Fibroblast of the aortic adventitia (primary cell): ENCODE measurements around the gene LCAT. TPM values are rescaled to one million over a fixed set of nuclear protein-coding genes. Genes with fewer than 3 reads are reported as not detected.

Source experiments
- DNase-seq: peaks from one replicate; pipeline ENCODE4 v3.0.0-alpha.2; 2010; ENCODE audit warnings: low read depth
- H3K4me3 ChIP-seq: 2 replicates; pipeline ENCODE4 v1.5.1; 2011; ENCODE audit warnings: low read depth, mild to moderate bottlenecking, control low read depth, low read length, moderate library complexity
- CTCF ChIP-seq: IDR thresholded peaks from 2 replicates; pipeline ENCODE4 v1.5.1; 2011; ENCODE audit warnings: mild to moderate bottlenecking, low read length, control low read depth, inconsistent platforms; ENCODE audit not compliant: insufficient read depth
- total RNA-seq: library from RNA; depleted of rRNA; stranded (reverse); fragments of >200 nt; gene quantifications from 2 replicates; pipeline ENCODE4 v1.2.3, GENCODE V29; 2012; ENCODE audit warnings: low replicate concordance

The LCAT gene
- total RNA-seq, 1 donor = 5.2 TPM

DNA sequence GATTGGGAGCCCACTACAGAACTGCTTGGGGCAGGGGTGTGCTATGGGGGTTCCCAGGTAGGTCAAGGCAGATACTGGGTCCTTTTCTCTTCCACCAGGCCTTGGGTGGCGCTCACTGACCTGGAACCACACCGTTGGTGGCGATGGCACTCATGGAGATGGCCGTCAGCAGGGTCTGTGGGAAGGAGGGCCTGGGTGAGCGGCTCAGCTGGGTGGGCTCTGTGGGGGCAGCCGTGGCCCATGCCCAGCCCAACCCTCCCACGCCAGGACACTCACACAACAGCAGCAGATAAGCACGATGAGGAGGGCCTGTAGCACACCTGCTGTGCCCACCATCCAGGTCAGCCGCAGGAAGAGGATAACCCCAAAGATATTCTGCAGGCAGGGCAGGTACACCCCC lies 13.7 kb upstream of the LCAT start:
- no peak for DNase-seq
- TF ChIP-seq CTCF = no peak
- H3K4me3 ChIP-seq = no peak overlapping the region

DNA sequence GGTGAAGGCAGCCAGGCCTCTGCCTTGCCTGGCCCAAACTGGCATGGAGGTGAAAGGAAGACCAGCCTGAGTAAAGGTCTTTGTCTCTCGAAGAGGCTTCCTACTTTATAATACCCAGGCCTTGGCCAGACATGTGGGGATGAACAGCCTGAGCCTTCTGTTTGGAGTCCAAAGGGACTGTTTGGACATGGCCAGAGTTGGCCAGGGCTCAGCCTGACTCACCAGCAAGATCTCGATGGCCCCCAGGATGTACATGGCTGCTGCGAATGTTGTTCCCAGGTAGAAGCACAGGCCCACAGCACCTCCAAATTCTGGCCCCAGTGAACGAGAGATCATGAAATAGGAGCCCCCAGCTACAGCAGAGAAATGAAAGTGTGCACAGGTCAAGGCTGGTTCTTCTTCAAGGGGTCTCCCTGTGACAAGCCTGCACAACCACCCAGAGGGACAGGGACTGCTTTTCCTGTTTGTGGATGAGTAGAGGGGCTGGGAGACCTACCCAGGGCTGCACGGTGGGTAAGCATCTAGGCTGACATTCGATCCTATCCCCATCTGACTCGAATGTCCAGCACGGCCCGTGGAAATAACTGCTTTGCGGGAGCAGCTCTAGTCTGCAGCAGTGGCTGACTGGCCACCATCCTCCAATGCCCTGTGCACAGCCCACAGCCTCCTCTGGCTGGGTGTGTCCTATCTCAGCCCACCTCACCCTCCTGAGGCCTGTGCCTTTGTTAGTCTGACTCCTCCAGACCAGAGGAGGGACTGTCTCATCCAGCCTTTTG lies 10.7 kb upstream of the LCAT start:
- no peak overlapping the region for H3K4me3 ChIP-seq
- TF ChIP-seq CTCF = no peak
- DNase-seq = no peak

DNA sequence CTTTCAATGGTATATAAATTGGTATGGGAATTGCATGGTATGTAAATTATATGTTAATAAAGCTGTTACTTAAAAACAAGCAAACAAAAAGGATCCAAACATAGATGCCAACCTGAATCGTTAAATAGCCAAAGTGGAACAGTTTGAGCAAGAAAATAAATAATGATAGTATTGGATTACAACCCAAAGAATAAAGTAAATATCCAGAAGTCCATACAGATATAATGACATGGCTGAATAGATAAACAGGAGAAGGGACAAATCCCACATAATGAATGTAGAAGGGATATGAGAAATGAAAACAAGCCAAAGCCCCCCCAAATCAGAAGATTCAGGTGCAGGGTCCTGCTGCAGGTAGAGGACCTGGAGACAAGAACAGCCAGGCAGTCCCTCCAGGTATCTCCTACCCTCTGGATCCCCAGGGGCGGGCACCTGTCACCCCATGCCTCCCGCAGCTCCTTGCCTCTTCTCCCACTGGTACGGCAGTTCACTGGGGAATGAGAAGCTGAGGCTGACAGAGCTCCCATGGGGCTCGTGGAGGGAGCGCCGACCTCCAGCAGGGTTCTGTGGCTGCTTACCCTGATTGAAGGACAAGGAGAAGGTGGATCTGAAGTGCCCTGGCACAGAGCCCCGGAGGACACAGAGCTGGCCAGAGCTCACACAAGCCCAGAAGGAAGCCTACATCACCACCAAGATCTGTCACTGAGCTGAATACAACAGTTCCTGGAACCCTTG lies 9.9 kb upstream of the LCAT start:
- DNase-seq = no peak
- TF ChIP-seq CTCF = no peak
- no peak overlapping the region for H3K4me3 ChIP-seq

DNA sequence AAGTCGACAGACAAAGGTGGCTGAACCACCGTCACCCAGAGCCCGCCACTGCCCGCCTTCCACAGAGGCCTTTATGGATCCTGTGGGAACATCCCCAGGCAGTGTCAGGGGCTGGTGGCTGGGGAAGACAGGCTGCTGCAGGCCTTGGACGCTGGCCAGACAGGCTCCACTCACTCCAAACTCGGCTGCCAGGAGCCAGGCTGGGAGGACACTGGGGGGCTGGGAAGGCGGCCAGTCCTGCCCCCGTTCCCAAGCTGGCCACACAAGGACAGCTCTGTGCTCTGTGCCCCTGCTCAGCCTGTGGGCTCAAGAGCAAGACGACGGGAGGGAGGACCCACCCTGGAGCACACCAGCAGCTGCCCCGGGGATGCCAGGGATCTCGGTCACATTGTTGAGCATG lies 7.6 kb upstream of the LCAT start:
- H3K4me3 ChIP-seq = no peak overlapping the region
- no peak for TF ChIP-seq CTCF
- DNase-seq = no peak

- no peak for DNase-seq
- no peak overlapping the region for H3K4me3 ChIP-seq
- TF ChIP-seq CTCF = no peak
Measured at GRCh38 chr16:67950335-67950843, 6.5 kb upstream of the LCAT start.

- no peak overlapping the region for H3K4me3 ChIP-seq
- no peak for TF ChIP-seq CTCF
- no peak for DNase-seq
Measured at GRCh38 chr16:67949645-67950044, 5.7 kb upstream of the LCAT start.
